Gastrocnemius medialis (tissue), 4 donors: Measurements from ENCODE around the gene TMEM222. TPM values are rescaled to one million over a fixed set of nuclear protein-coding genes. Genes with fewer than 3 reads are reported as not detected.

Source experiments
- ATAC-seq, 2 donors: fragments of 150-250 bp; one replicate each; pipeline ENCODE4 v1.9.1; 2016
- DNase-seq, 2 donors: peaks; one replicate each; pipeline ENCODE4 v3.0.0-alpha.2; 2019
- H3K27ac ChIP-seq, 4 donors: fragments of 200-600 bp; sonication (generic); 1 replicate in 1 of 4; 2 replicates in 3 of 4; pipeline ENCODE4 v1.5.1; 2016 to 2018; ENCODE audit warnings: mild to moderate bottlenecking in 2 of 4, moderate library complexity in 1 of 4
- H3K27me3 ChIP-seq, 3 donors: fragments of 200-600 bp; sonication (generic) in 2 of 3; 1 replicate in 1 of 3; 2 replicates in 2 of 3; pipeline versions ENCODE4 v1.5.1 to v1.6.0; 2016 to 2019; ENCODE audit warnings: mild to moderate bottlenecking in 1 of 3, moderate library complexity in 1 of 3
- H3K36me3 ChIP-seq, 2 donors: fragments of 200-600 bp; sonication (generic) in 1 of 2; one replicate each; pipeline ENCODE4 v1.5.1; 2017 to 2018
- H3K4me1 ChIP-seq, 2 donors: fragments of 200-600 bp; sonication (generic) in 1 of 2; one replicate each; pipeline ENCODE4 v1.5.1; 2016 to 2017; ENCODE audit warnings: mild to moderate bottlenecking in 2 of 2
- H3K4me3 ChIP-seq, 4 donors: fragments of 200-600 bp; sonication (generic) in 3 of 4; 1 replicate in 1 of 4; 2 replicates in 3 of 4; pipeline ENCODE4 v1.5.1; 2016 to 2019; ENCODE audit warnings: mild to moderate bottlenecking in 2 of 4
- H3K9me3 ChIP-seq, 3 donors: fragments of 200-600 bp; sonication (generic) in 2 of 3; 1 replicate in 1 of 3; 2 replicates in 2 of 3; pipeline ENCODE4 v1.5.1; 2016 to 2019
- POLR2A ChIP-seq, 2 donors: fragments of 450-650 bp; IDR thresholded peaks; one replicate each; pipeline ENCODE4 v1.6.1; 2017; ENCODE audit warnings: antibody characterized with exemption in 2 of 2, mild to moderate bottlenecking in 2 of 2, moderate library complexity in 2 of 2
- in situ Hi-C, 4 donors: fragments of 200-750 bp; cut with MboI; loops; one replicate each; pipeline versions ENCODE4 v1.15.0 to v1.8.0; 2017; ENCODE audit warnings: low sequenced_read_pairs in 4 of 4
- intact Hi-C: fragments of 100-400 bp; cut with DNase I; formaldehyde crosslinking; loops from one replicate; pipeline ENCODE4 v1.15.1; 2023; ENCODE audit warnings: low total_unique reads
- total RNA-seq, 4 donors: library from RNA; depleted of rRNA; stranded (reverse); fragments of >200 nt; gene quantifications; one replicate each; pipeline versions ENCODE4 v1.1.0 to v1.2.3, GENCODE V29; 2016
- TF ChIP-seq, protein P1 (sequence below), 5 experiments: fragments of 450-650 bp in 3 of 5; fragments of 200-600 bp in 2 of 5; sonication (generic) in 2 of 5; IDR thresholded peaks in 4 of 5; conservative IDR thresholded peaks in 1 of 5; 1 replicate in 4 of 5; 2 replicates in 1 of 5; pipeline ENCODE4 v1.5.1; 2016 to 2019; ENCODE audit warnings: antibody characterized with exemption in 5 of 5, mild to moderate bottlenecking in 3 of 5, moderate library complexity in 3 of 5

The TMEM222 gene
- total RNA-seq, 4 donors from 2014 or later: 16.5 to 21.9 (median 17.8) TPM

DNA sequence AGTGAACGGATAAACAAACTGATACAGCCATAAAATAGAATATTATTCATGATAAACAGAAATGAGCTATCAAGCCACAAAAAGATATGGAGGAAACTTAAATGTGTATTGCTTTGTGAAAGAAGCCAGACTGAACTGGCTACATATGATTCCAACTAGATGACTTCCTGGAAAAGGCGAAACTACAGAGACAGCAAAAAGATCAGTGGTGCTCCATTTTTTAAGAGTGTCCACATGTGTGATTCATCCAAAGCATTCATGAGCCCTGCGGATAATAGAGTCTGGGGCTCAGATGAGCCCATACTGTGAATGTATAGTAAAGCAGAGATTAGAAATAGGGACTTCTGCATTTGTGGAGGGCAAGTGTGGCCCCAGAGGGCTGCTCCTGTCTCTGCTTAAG lies 7.8 kb upstream of the TMEM222 start:
- Histone ChIP-seq H3K27me3 (peaks cover 10 to 20% (median 16%) of the 10 kb centered on the region in 3 donors), H3K36me3 (no peaks in the 10 kb centered on the region), H3K4me3 (no peak overlapping the region), H3K27ac (no peak overlapping the region), H3K4me1 (no peaks in the 10 kb centered on the region), H3K9me3 (no peaks in the 10 kb centered on the region)
- no peak for TF ChIP-seq POLR2A (IDR thresholded peaks at IDR 0.05)
- TF ChIP-seq, protein P1, sequence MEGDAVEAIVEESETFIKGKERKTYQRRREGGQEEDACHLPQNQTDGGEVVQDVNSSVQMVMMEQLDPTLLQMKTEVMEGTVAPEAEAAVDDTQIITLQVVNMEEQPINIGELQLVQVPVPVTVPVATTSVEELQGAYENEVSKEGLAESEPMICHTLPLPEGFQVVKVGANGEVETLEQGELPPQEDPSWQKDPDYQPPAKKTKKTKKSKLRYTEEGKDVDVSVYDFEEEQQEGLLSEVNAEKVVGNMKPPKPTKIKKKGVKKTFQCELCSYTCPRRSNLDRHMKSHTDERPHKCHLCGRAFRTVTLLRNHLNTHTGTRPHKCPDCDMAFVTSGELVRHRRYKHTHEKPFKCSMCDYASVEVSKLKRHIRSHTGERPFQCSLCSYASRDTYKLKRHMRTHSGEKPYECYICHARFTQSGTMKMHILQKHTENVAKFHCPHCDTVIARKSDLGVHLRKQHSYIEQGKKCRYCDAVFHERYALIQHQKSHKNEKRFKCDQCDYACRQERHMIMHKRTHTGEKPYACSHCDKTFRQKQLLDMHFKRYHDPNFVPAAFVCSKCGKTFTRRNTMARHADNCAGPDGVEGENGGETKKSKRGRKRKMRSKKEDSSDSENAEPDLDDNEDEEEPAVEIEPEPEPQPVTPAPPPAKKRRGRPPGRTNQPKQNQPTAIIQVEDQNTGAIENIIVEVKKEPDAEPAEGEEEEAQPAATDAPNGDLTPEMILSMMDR (IDR thresholded peaks at IDR 0.05 in 4 of 5, conservative IDR thresholded peaks at IDR 0.05 in 1 of 5): no peak
- DNase-seq (no peak), ATAC-seq (no peak)
- intact Hi-C loops (no loop called here), in situ Hi-C loops (loop anchor here in 1 of 4 donors (10.0 kb wide), 1 partner anchor 81 kb away; the partner anchor contains the start of gene GPR3)

DNA sequence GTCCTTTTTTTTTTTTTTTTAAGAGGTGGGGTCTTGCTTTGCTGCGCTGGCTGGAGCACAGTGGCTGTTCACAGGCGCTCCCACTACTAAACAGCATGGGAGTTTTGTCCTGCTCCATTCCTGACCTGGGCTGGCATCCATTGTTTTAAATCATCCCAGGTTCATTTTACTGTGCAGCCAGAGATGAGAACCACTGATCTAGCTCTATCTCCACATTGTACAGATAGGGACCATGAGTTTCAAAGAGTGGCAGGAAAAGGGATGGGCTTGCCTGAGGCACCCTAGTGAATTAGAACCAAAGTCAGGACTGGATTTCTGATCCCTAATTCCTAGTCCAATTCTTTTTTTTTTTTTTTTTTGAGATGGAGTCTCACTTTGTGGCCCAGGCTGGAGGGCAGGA lies 7.2 kb upstream of the TMEM222 start:
- intact Hi-C loops (no loop called here), in situ Hi-C loops (loop anchor here in 1 of 4 donors (10.0 kb wide), 1 partner anchor 80 kb away; the partner anchor contains the start of gene GPR3)

DNA sequence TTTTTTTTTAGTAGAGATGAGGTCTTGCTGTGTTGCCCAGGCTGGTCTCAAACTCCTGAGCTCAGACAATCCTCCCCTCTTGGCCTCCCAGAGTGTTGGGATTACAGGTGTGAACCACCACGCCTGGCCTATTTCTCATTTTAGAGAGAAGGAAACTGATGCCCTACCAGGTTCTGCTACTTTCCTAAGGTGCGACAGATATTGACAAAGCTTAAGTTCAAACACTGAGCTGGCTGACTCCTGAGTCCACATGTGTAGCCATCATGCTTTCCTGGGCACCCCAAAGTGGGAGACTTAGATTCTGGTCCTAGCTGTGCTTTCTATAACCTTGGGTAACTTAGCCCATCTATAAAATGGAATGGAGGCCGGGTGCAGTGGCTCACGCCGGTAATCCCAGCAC lies 5.1 kb upstream of the TMEM222 start:
- no peak for ATAC-seq
- no peak overlapping the region for H3K27ac ChIP-seq
- peaks cover 17 to 23% (median 23%) of the 10 kb centered on the region in 3 donors for H3K27me3 ChIP-seq
- H3K9me3 ChIP-seq: no peaks in the 10 kb centered on the region
- intact Hi-C loops: no loop called here
- no peak overlapping the region for H3K4me3 ChIP-seq
- TF ChIP-seq POLR2A (IDR thresholded peaks at IDR 0.05): no peak
- TF ChIP-seq, protein P1 (IDR thresholded peaks at IDR 0.05 in 4 of 5, conservative IDR thresholded peaks at IDR 0.05 in 1 of 5): no peak
- H3K36me3 ChIP-seq: no peaks in the 10 kb centered on the region
- DNase-seq: no peak
- peaks cover 0 to 5% of the 10 kb centered on the region in 2 donors for H3K4me1 ChIP-seq
- in situ Hi-C loops: loop anchor here in 1 of 4 donors (10.0 kb wide), 1 partner anchor 78 kb away; the partner anchor contains the start of gene GPR3

More for the DNA sequence above, 7.2 kb upstream of the TMEM222 start:
- ATAC-seq (no peak), DNase-seq (no peak)
- Histone ChIP-seq H3K4me3 (no peak overlapping the region), H3K27me3 (peaks cover 16 to 23% (median 22%) of the 10 kb centered on the region in 3 donors), H3K4me1 (no peaks in the 10 kb centered on the region), H3K27ac (no peak overlapping the region), H3K36me3 (no peaks in the 10 kb centered on the region), H3K9me3 (no peaks in the 10 kb centered on the region)
- TF ChIP-seq POLR2A (IDR thresholded peaks at IDR 0.05): no peak
- TF ChIP-seq, protein P1 (IDR thresholded peaks at IDR 0.05 in 4 of 5, conservative IDR thresholded peaks at IDR 0.05 in 1 of 5): no peak

DNA sequence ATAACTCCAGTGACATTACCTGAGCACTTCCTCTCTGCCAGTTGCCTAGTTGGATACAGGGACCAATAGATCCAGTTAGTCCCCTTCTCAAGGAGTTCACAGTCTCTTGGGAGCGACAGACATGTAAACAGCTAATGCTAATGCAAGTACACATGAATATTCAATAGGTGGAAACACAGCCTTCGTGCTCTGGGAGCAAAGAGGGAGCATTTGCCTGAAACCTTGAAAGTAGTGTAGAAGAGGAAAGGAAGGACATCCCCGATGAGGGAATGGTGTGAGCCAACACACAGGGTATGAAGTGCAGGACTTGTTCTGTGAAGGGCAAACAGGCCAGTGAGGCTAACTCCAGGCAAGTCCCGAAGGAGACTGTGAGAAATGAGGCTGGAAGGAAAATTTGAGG lies 3.8 kb upstream of the TMEM222 start:
- H3K4me1 ChIP-seq: peaks cover 5 to 11% of the 10 kb centered on the region in 2 donors
- intact Hi-C loops (no loop called here), in situ Hi-C loops (loop anchor here in 1 of 4 donors (10.0 kb wide), 1 partner anchor 77 kb away; the partner anchor contains the start of gene GPR3)
- TF ChIP-seq, protein P1 (IDR thresholded peaks at IDR 0.05 in 4 of 5, conservative IDR thresholded peaks at IDR 0.05 in 1 of 5): no peak
- no peak for TF ChIP-seq POLR2A (IDR thresholded peaks at IDR 0.05)
- ATAC-seq (no peak), DNase-seq (no peak)
- no peaks in the 10 kb centered on the region for H3K36me3 ChIP-seq
- H3K9me3 ChIP-seq: no peaks in the 10 kb centered on the region
- H3K27ac ChIP-seq: no peak overlapping the region
- H3K27me3 ChIP-seq: peaks cover 17 to 23% (median 23%) of the 10 kb centered on the region in 3 donors
- no peak overlapping the region for H3K4me3 ChIP-seq
